HL-60 (cell line): ENCODE data around the gene MTHFSD.

Experiments
- DNase-seq, 2 experiments: peaks; one replicate each; pipeline ENCODE4 v3.0.0-alpha.2; 2010 to 2020; ENCODE audit warnings: low read depth in 1 of 2, low spot score in 1 of 2
- H3K27ac ChIP-seq: fragments of 250-450 bp; sonication (Bioruptor Pico); replicated peaks from 2 replicates; pipeline ENCODE4 v1.5.1; 2020; ENCODE audit warnings: mild to moderate bottlenecking, moderate library complexity
- H3K27me3 ChIP-seq: fragments of 250-450 bp; sonication (Bioruptor Pico); 2 replicates; pipeline ENCODE4 v1.5.1; 2021; ENCODE audit warnings: mild to moderate bottlenecking, moderate library complexity; ENCODE audit not compliant: insufficient read depth, poor library complexity, severe bottlenecking
- H3K4me3 ChIP-seq: replicated peaks from 2 replicates; pipeline ENCODE4 v1.5.1; 2011; ENCODE audit warnings: mild to moderate bottlenecking, control low read depth, low read length; ENCODE audit not compliant: insufficient read depth
- GABPA ChIP-seq: IDR thresholded peaks from 2 replicates; pipeline ENCODE4 v1.6.1; 2012; ENCODE audit warnings: low read depth
- POLR2AphosphoS5 ChIP-seq: IDR thresholded peaks from 2 replicates; pipeline ENCODE4 v1.6.1; 2012; ENCODE audit warnings: low read depth
- REST ChIP-seq: IDR thresholded peaks from 2 replicates; pipeline ENCODE4 v1.6.1; 2012; ENCODE audit warnings: low read depth; ENCODE audit not compliant: insufficient replicate concordance
- SPI1 ChIP-seq: IDR thresholded peaks from 2 replicates; pipeline ENCODE4 v1.6.1; 2012; ENCODE audit warnings: low read depth, mild to moderate bottlenecking, borderline replicate concordance
- TF ChIP-seq, protein P1 (sequence below): IDR thresholded peaks from one replicate; pipeline ENCODE4 v1.5.1; 2011; ENCODE audit warnings: low read length, control low read depth, inconsistent platforms; ENCODE audit not compliant: insufficient read depth

The MTHFSD gene

DNA sequence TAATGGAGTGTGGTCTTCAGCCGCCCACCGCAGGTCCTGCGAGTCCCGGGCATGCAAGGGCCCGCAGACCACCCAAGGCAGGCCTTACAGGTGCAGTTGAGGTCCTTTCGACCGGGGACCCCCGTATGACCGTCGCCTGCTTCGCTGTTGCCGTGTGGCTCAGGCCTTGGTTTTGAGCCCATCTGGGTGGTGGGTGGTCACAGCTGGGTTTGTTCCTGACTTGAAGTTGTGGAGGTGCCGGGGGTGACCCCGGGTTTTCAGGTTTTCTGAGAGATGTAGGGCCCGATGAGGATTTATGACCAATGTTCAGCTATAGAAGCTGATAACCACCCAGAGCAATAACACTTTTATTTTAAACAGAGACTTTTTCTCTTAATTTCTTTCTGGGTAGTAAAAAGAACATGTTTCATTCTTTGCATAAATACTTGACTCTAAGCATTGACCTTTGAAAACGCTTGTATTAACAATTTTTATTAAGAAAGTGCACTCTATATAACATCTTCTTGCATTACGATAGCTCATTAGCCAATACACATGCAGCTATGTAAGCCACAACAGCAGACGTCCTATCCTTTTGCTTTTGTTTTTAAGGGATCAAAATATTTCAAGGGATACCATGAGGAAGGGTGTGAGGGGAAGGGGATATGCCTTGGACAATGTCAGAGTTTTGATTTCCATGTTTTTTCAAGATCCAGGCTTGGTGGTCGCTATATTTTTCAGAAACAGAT lies 25.2 kb upstream of the MTHFSD start:
- H3K27me3 ChIP-seq: peaks cover 2% of the 10 kb centered on the region
- H3K4me3 ChIP-seq: no peak overlapping the region
- no peak overlapping the region for H3K27ac ChIP-seq
- no peak for DNase-seq
- TF ChIP-seq SPI1 (no peak), REST (no peak), GABPA (no peak), POLR2AphosphoS5 (no peak)
- TF ChIP-seq, protein P1, sequence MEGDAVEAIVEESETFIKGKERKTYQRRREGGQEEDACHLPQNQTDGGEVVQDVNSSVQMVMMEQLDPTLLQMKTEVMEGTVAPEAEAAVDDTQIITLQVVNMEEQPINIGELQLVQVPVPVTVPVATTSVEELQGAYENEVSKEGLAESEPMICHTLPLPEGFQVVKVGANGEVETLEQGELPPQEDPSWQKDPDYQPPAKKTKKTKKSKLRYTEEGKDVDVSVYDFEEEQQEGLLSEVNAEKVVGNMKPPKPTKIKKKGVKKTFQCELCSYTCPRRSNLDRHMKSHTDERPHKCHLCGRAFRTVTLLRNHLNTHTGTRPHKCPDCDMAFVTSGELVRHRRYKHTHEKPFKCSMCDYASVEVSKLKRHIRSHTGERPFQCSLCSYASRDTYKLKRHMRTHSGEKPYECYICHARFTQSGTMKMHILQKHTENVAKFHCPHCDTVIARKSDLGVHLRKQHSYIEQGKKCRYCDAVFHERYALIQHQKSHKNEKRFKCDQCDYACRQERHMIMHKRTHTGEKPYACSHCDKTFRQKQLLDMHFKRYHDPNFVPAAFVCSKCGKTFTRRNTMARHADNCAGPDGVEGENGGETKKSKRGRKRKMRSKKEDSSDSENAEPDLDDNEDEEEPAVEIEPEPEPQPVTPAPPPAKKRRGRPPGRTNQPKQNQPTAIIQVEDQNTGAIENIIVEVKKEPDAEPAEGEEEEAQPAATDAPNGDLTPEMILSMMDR: no peak

DNA sequence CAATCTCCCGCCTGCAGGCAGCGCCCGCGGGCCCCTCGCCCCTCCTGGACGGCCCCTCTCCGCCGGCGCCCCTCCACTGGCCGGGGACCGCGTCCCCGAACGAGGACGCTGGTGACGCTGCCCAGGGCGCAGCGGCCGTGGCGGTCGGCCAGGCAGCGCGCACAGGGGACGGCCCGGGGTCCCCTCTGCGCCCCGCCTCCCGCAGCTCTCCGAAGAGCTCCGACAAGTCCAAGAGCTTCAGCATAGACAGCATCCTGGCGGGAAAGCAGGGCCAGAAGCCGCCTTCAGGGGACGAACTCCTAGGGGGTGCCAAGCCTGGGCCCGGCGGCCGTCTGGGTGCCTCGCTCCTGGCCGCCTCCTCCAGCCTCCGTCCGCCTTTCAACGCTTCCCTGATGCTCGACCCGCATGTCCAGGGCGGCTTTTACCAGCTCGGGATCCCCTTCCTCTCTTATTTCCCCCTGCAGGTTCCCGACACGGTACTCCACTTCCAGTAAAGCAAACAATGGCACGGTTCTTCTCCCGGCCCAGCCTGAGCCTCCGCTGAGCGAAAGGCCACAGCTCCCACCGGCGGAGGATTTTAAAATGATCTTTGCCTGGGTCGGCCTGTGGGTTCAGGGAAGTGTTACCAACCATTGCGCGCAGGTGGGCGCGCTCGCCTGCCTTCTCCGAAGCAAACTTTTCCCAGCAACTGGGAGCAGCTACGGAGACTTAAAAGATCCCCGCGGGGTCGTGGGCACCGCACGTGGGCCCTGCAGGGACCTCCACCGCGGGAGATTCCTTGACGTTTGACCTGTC lies 24.4 kb upstream of the MTHFSD start:
- Histone ChIP-seq H3K4me3 (no peak overlapping the region), H3K27ac (no peak overlapping the region), H3K27me3 (peaks cover 2% of the 10 kb centered on the region)
- TF ChIP-seq SPI1 (no peak), REST (no peak), POLR2AphosphoS5 (no peak), GABPA (no peak)
- TF ChIP-seq, protein P1: no peak
- DNase-seq: no peak

- no peak for DNase-seq
- no peak overlapping the region for H3K27ac ChIP-seq
- TF ChIP-seq REST (no peak), POLR2AphosphoS5 (no peak), GABPA (no peak), SPI1 (no peak)
- TF ChIP-seq, protein P1: no peak
- H3K4me3 ChIP-seq: no peak overlapping the region
- H3K27me3 ChIP-seq: peaks cover 2% of the 10 kb centered on the region
These were observed 23.7 kb upstream of the MTHFSD start for GRCh38 chr16:86578611-86579267.
